HepG2 (cell line): ENCODE data around the gene KRTAP12-3. TPM values are rescaled to one million over a fixed set of nuclear protein-coding genes. Genes with fewer than 3 reads are reported as not detected.

ENCODE experiments used
- ATF7-NPFF ChIP-seq: sonication (generic); formaldehyde crosslinking; IDR thresholded peaks from 2 replicates; pipeline ENCODE4 v1.8.1; 2023; ENCODE audit warnings: mild to moderate bottlenecking, low read depth, missing genetic modification reagents, moderate library complexity
- CREM ChIP-seq, 2 experiments: sonication (generic) in 1 of 2; formaldehyde crosslinking in 1 of 2; IDR thresholded peaks; 2 replicates each; pipeline versions ENCODE4 v1.4.0 to v1.6.1; 2016 to 2020; ENCODE audit warnings: antibody characterized with exemption in 1 of 2, mild to moderate bottlenecking in 1 of 2, missing genetic modification reagents in 1 of 2
- polyA plus RNA-seq, 8 experiments: library from polyadenylated mRNA; depleted of rRNA in 3 of 8; stranded (reverse) in 7 of 8; unstranded in 1 of 8; fragments of >200 nt; fragmentation: Illumina TruSeq in 4 of 8; extraction: Trizol in 4 of 8; gene quantifications; 2 replicates each; pipeline versions ENCODE4 v1.2.1 to v1.2.3, GENCODE V29; 2011 to 2016; ENCODE audit warnings: low read depth in 4 of 8, missing spikeins in 1 of 8, mixed read lengths in 1 of 8; ENCODE audit not compliant: insufficient read depth in 1 of 8
- total RNA-seq, 5 experiments: library from RNA; depleted of rRNA; stranded (reverse); fragments of >200 nt; fragmentation: Illumina TruSeq; extraction: Trizol; gene quantifications; 2 replicates each; pipeline ENCODE4 v1.2.3, GENCODE V29; 2016; ENCODE audit warnings: low read depth in 1 of 5
- TF ChIP-seq, protein P1 (sequence below): sonication (generic); formaldehyde crosslinking; IDR thresholded peaks from 2 replicates; pipeline ENCODE4 v1.5.1; 2020; ENCODE audit warnings: missing genetic modification reagents, mild to moderate bottlenecking, borderline replicate concordance
- TF ChIP-seq, protein P2 (sequence below): IDR thresholded peaks from 2 replicates; pipeline ENCODE4 v1.6.1; 2012; ENCODE audit warnings: low read length, improper control_type of control experiment
- TF ChIP-seq, protein P3 (sequence below): sonication (generic); formaldehyde crosslinking; IDR thresholded peaks from 2 replicates; pipeline ENCODE4 v1.4.0; 2020; ENCODE audit warnings: mild to moderate bottlenecking, missing genetic modification reagents

The KRTAP12-3 gene
- total and polyA plus RNA-seq, 2 of the 13 experiments (the other 11 are each of a cell fraction or from before 2014, with no cell fraction given): not detected

DNA sequence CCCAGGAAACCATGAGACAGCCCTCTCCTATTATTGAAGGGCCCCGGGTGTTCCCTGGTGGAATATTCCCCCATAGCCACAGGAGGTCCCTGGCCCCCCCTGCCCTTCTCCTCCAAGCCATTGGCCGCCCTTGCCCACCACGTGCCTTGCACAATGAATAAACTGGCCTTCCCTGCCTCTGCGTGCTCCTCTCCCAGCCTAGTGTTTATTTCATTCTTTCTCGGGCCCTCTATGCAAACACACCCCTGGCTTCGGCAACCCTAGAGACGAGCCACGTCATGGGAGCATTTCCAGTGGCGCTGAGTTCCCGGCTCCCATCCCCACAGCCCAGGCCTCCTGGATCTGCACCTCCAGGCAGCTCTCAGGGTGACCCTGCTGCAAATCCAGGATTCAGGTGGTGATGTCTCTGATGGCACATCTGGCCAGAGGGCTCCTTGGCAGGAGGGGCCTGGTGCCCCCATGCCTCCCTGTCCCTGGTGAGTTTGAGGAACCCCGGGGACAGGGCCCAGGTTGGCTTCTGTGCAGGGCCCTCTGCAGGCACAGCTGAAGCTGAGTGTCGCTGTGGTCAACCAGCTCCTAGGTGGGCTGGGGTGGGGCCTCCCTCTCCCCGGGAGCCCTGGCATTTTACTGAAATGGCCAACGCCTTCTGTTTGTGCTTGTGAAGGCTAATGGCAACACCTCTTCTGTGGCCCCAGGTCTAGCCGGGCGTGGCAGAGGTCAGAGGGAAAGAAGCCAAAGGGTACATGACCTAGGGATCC lies 45.4 kb downstream of the KRTAP12-3 start (continued):
- TF ChIP-seq, protein P1, sequence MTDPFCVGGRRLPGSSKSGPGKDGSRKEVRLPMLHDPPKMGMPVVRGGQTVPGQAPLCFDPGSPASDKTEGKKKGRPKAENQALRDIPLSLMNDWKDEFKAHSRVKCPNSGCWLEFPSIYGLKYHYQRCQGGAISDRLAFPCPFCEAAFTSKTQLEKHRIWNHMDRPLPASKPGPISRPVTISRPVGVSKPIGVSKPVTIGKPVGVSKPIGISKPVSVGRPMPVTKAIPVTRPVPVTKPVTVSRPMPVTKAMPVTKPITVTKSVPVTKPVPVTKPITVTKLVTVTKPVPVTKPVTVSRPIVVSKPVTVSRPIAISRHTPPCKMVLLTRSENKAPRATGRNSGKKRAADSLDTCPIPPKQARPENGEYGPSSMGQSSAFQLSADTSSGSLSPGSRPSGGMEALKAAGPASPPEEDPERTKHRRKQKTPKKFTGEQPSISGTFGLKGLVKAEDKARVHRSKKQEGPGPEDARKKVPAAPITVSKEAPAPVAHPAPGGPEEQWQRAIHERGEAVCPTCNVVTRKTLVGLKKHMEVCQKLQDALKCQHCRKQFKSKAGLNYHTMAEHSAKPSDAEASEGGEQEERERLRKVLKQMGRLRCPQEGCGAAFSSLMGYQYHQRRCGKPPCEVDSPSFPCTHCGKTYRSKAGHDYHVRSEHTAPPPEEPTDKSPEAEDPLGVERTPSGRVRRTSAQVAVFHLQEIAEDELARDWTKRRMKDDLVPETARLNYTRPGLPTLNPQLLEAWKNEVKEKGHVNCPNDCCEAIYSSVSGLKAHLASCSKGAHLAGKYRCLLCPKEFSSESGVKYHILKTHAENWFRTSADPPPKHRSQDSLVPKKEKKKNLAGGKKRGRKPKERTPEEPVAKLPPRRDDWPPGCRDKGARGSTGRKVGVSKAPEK (CRISPR knock-in tag): no peak
- TF ChIP-seq CREM (IDR thresholded peaks at IDR 0.05) (no peak), CREM (CRISPR knock-in tag; IDR thresholded peaks at IDR 0.05) (no peak), ATF7-NPFF (no peak; the same call in 1 of the 2 replicates)
- TF ChIP-seq, protein P2, sequence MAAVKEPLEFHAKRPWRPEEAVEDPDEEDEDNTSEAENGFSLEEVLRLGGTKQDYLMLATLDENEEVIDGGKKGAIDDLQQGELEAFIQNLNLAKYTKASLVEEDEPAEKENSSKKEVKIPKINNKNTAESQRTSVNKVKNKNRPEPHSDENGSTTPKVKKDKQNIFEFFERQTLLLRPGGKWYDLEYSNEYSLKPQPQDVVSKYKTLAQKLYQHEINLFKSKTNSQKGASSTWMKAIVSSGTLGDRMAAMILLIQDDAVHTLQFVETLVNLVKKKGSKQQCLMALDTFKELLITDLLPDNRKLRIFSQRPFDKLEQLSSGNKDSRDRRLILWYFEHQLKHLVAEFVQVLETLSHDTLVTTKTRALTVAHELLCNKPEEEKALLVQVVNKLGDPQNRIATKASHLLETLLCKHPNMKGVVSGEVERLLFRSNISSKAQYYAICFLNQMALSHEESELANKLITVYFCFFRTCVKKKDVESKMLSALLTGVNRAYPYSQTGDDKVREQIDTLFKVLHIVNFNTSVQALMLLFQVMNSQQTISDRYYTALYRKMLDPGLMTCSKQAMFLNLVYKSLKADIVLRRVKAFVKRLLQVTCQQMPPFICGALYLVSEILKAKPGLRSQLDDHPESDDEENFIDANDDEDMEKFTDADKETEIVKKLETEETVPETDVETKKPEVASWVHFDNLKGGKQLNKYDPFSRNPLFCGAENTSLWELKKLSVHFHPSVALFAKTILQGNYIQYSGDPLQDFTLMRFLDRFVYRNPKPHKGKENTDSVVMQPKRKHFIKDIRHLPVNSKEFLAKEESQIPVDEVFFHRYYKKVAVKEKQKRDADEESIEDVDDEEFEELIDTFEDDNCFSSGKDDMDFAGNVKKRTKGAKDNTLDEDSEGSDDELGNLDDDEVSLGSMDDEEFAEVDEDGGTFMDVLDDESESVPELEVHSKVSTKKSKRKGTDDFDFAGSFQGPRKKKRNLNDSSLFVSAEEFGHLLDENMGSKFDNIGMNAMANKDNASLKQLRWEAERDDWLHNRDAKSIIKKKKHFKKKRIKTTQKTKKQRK: no peak
- TF ChIP-seq, protein P3, sequence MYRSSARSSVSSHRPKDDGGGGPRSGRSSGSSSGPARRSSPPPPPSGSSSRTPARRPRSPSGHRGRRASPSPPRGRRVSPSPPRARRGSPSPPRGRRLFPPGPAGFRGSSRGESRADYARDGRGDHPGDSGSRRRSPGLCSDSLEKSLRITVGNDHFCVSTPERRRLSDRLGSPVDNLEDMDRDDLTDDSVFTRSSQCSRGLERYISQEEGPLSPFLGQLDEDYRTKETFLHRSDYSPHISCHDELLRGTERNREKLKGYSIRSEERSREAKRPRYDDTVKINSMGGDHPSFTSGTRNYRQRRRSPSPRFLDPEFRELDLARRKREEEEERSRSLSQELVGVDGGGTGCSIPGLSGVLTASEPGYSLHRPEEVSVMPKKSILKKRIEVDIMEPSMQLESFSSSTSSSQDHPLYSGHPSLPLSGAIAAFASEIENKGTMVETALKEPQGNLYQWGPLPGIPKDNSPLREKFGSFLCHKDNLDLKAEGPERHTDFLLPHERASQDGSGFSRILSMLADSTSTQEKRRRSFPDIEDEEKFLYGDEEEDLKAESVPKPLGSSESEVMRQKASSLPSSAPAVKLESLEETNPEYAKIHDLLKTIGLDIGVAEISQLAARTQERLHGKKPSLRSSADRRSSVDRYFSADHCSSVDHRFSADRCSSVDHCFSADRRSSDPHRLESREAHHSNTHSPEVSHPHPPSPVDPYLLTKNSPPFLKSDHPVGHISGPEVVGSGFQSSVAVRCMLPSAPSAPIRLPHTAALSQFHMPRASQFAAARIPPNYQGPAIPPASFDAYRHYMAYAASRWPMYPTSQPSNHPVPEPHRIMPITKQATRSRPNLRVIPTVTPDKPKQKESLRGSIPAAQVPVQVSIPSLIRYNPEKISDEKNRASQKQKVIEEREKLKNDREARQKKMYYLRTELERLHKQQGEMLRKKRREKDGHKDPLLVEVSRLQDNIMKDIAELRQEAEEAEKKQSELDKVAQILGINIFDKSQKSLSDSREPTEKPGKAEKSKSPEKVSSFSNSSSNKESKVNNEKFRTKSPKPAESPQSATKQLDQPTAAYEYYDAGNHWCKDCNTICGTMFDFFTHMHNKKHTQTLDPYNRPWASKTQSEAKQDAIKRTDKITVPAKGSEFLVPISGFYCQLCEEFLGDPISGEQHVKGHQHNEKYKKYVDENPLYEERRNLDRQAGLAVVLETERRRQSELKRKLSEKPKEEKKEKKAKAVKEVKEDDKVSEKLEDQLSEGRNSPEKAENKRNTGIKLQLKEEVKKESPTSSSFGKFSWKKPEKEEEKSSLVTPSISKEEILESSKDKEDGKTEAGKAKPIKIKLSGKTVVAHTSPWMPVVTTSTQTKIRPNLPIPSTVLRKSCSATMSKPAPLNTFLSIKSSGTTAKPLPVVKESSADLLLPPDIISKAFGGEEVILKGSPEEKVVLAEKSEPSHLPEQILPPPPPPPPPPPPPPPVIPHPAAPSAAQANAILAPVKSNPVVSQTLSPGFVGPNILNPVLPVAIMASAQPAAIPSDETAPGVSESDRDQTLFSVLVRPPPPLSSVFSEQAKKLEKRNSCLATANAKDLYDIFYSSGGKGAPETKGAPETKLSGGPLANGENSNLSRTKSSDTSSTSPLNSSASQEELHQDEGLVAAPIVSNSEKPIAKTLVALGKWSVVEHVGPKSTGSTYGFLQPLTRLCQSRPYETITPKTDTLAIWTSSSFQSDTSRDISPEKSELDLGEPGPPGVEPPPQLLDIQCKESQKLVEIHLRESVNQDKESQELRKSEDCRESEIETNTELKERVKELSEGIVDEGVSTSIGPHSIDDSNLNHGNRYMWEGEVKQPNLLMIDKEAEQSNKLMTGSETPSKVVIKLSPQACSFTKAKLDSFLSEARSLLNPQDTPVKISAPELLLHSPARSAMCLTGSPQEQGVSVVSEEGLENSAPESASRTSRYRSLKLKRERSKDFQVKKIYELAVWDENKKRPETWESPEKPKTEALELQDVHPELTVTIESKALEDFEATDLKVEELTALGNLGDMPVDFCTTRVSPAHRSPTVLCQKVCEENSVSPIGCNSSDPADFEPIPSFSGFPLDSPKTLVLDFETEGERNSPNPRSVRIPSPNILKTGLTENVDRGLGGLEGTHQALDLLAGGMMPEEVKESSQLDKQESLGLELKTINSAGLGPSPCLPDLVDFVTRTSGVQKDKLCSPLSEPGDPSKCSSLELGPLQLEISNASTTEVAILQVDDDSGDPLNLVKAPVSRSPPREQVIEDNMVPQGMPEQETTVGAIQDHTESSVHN: no peak
